Measurements from ENCODE around the gene SPOCK2. TPM values are rescaled to one million over a fixed set of nuclear protein-coding genes. Genes with fewer than 3 reads are reported as not detected.

SPOCK2 gene
- total and polyA plus RNA-seq, 2 donors (not counting 1 experiment from before 2014, with no cell fraction given) = 39.1 to 139 TPM

GRCh38 chr10:72092987-72093386, 4.6 kb upstream of the SPOCK2 start:
- no peaks in the 10 kb centered on the region for H3K27me3 Mint-ChIP-seq
- no peaks in the 10 kb centered on the region for H3K9me3 ChIP-seq (ENCODE audit: control extremely low read depth in 1 of 3, control insufficient read depth in 2 of 3, insufficient read depth in 1 of 3, low read length in 2 of 3)
- H3K4me1 ChIP-seq (ENCODE audit: control insufficient read depth in 2 of 2, insufficient read depth in 2 of 2, low read length in 2 of 2) = peaks cover 10 to 15% of the 10 kb centered on the region in 2 donors
- no peak overlapping the region for H3K27ac Mint-ChIP-seq
- no peak overlapping the region for H3K4me2 ChIP-seq (replicated peaks; ENCODE audit: low read depth, low read length, poor library complexity, severe bottlenecking)
- ChIA-PET POLR2A (no interaction called here), CTCF (interaction anchor here (1.3 to 1.4 kb wide), 3 partner anchors 23 to 246 kb away, joined by 3 to 4 read pairs (median 3); no protein-coding TSS in a partner anchor)
- ATAC-seq (ENCODE audit: low read depth) (no peak), DNase-seq (no peak)
- H3K27me3 ChIP-seq (replicated peaks in 1 of 4; ENCODE audit: control extremely low read depth in 1 of 4, control insufficient read depth in 3 of 4, insufficient read depth in 4 of 4, low read length in 3 of 4) = no peaks in the 10 kb centered on the region
- peaks cover 34% of the 10 kb centered on the region for H3K79me2 ChIP-seq (ENCODE audit: control insufficient read depth, insufficient read depth, low read length)
- TF ChIP-seq CTCF (IDR thresholded peaks at IDR 0.05) = no peak
- no peak for TF ChIP-seq EZH2 (IDR thresholded peaks at IDR 0.05; ENCODE audit: borderline replicate concordance, insufficient read depth, low read depth, low read length, poor library complexity, severe bottlenecking)
- H3K27ac ChIP-seq (ENCODE audit: low read length in 2 of 2) = no peak overlapping the region
- H3K36me3 ChIP-seq (replicated peaks in 1 of 2; ENCODE audit: control extremely low read depth in 1 of 2, control insufficient read depth in 1 of 2, extremely low read depth in 1 of 2, insufficient read depth in 2 of 2, low read length in 1 of 2) = peaks cover 2 to 15% of the 10 kb centered on the region in 2 experiments
- no peak overlapping the region for H2AFZ ChIP-seq (ENCODE audit: insufficient read depth, low read depth, low read length, poor library complexity, severe bottlenecking)
- intact Hi-C loops (cut with micrococcal nuclease) = no loop called here
- H3K4me3 ChIP-seq (ENCODE audit: control extremely low read depth in 1 of 5, extremely low read depth in 1 of 5, insufficient read depth in 1 of 5, low read depth in 2 of 5, low read length in 4 of 5) = no peak overlapping the region
- H3K4me3 Mint-ChIP-seq = no peak overlapping the region
- no peaks in the 10 kb centered on the region for H4K20me1 ChIP-seq (ENCODE audit: control insufficient read depth, insufficient read depth, low read length, poor library complexity, severe bottlenecking)
- no peaks in the 10 kb centered on the region for H3K9me3 Mint-ChIP-seq (ENCODE audit: insufficient read depth)
- no peak overlapping the region for H3K9ac ChIP-seq (ENCODE audit: low read length)
- H3K4me1 Mint-ChIP-seq = peaks cover 20% of the 10 kb centered on the region
- whole genome bisulfite sequencing (ENCODE audit: insufficient coverage) = no CpG with 5 or more reads among the region's 2 CpGs

- POLR2A ChIA-PET = no interaction called here
- H3K27ac Mint-ChIP-seq = no peak overlapping the region
- Histone ChIP-seq H3K4me3 (ENCODE audit: control extremely low read depth in 1 of 5, extremely low read depth in 1 of 5, insufficient read depth in 1 of 5, low read depth in 2 of 5, low read length in 4 of 5) (no peak overlapping the region), H3K9me3 (ENCODE audit: control extremely low read depth in 1 of 3, control insufficient read depth in 2 of 3, insufficient read depth in 1 of 3, low read length in 2 of 3) (no peaks in the 10 kb centered on the region), H2AFZ (ENCODE audit: insufficient read depth, low read depth, low read length, poor library complexity, severe bottlenecking) (no peak overlapping the region), H3K9ac (ENCODE audit: low read length) (no peak overlapping the region), H3K79me2 (ENCODE audit: control insufficient read depth, insufficient read depth, low read length) (peaks cover 40% of the 10 kb centered on the region), H4K20me1 (ENCODE audit: control insufficient read depth, insufficient read depth, low read length, poor library complexity, severe bottlenecking) (no peaks in the 10 kb centered on the region), H3K4me1 (ENCODE audit: control insufficient read depth in 2 of 2, insufficient read depth in 2 of 2, low read length in 2 of 2) (peaks cover 10 to 15% of the 10 kb centered on the region in 2 donors), H3K36me3 (replicated peaks in 1 of 2; ENCODE audit: control extremely low read depth in 1 of 2, control insufficient read depth in 1 of 2, extremely low read depth in 1 of 2, insufficient read depth in 2 of 2, low read length in 1 of 2) (peaks cover 2 to 14% of the 10 kb centered on the region in 2 experiments), H3K27me3 (replicated peaks in 1 of 4; ENCODE audit: control extremely low read depth in 1 of 4, control insufficient read depth in 3 of 4, insufficient read depth in 4 of 4, low read length in 3 of 4) (no peaks in the 10 kb centered on the region), H3K4me2 (replicated peaks; ENCODE audit: low read depth, low read length, poor library complexity, severe bottlenecking) (no peak overlapping the region), H3K27ac (ENCODE audit: low read length in 2 of 2) (no peak overlapping the region)
- no peak for ATAC-seq (ENCODE audit: low read depth)
- no peaks in the 10 kb centered on the region for H3K9me3 Mint-ChIP-seq (ENCODE audit: insufficient read depth)
- DNase-seq = no peak
- H3K27me3 Mint-ChIP-seq = no peaks in the 10 kb centered on the region
- CTCF ChIA-PET = interaction anchor here (0.6 to 1.5 kb wide), 2 partner anchors 34 to 194 kb away, joined by 4 to 6 read pairs; no protein-coding TSS in a partner anchor
- intact Hi-C loops (cut with micrococcal nuclease) = no loop called here
- H3K4me1 Mint-ChIP-seq = peaks cover 21% of the 10 kb centered on the region
- TF ChIP-seq CTCF (IDR thresholded peaks at IDR 0.05) (no peak), EZH2 (IDR thresholded peaks at IDR 0.05; ENCODE audit: borderline replicate concordance, insufficient read depth, low read depth, low read length, poor library complexity, severe bottlenecking) (no peak)
- WGBS (ENCODE audit: insufficient coverage) = 100% methylated on average over 5 of the region's 8 CpGs
- H3K4me3 Mint-ChIP-seq = no peak overlapping the region
Observed at GRCh38 chr10:72092171-72092924, 4.0 kb upstream of the SPOCK2 start.

Measured in B cell (primary cell).